GM19372 (cell line): ENCODE results near the gene RHBG.
"Not testable (repeated sequence)": the region's sequence is repeated elsewhere in the genome, so short reads cannot be mapped to it uniquely, and the experiment has no call there.

Source experiments
- ATAC-seq: cut with Tn5 transposase; IDR thresholded peaks from one replicate; pipeline ENCODE4 v1.9.1; 2021; ENCODE audit warnings: mild to moderate bottlenecking, low read depth, moderate library complexity; ENCODE audit not compliant: unreplicated experiment

Gene RHBG

DNA sequence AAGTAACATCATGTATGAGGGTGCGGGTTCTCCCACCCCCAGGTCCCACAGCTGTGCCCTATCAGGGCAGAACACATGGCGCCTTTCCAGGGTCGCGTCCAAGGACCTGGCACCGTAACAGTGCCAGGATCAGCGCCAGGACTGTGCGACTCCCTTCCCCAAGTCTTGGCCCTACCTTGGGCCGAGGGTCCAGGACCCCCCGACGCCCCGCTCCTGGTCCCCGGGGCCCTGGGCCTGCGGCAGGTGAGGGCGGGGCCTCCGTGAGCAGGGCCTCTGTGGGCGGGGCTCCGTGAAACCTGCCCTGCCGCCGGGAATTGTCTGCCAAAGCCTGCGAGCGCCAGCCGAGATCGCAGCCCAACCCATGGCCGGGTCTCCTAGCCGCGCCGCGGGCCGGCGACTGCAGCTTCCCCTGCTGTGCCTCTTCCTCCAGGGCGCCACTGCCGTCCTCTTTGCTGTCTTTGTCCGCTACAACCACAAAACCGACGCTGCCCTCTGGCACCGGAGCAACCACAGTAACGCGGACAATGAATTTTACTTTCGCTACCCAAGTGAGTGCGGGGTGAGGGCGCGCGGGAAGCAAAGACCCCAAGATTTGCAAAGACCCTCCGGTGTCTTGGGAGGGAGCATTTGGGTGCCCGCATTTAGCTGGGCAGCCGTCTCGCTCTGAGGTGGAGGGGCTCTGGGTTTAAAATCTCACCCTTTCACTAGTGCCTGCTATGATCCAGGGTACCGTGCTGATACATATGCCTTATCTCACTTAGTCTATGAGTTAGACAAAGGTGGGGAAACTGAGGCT is at the start of gene RHBG:
RHBG (plus strand) TSS at position 323 of the 796 bp plus-strand sequence; CDS start at position 362, 39 bp downstream.
- no peak for ATAC-seq

DNA sequence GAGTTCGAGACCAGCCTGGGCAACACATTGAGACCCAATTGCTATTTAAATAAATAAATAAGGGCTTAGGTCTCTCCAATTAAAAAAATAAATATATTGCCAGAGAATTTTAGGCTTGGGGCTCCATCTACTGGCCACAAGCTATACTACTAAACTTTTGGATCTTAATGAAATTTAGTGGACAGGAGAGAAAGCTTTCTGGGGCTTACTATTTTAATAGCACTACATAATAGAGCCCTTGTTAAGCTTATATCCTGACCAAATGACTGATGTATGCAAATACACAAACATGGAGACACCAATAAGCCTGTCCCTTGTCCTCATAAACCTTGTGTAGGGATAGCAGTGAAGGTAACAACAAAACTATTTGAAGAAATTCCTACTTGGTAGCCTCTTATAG is 49.3 kb upstream of the RHBG start:
- no peak for ATAC-seq

DNA sequence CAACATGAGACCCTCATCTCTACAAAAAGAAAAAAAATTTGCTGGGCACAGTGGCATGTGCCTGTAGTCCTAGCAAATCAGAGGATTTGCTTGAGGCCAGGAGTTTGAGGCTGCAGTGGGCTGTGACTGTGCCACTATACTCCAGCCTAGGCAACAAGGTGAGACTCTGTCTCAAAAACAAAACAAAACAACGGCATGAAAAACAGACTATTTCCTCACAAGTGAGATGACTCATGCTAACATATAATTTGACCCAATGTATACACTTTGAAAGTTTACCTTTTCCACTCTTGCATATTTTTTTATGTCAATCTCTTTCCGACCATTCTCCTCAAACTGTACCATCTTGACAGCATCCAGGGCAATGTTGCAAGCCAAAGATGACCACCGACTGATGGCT is 48.5 kb upstream of the RHBG start:
- ATAC-seq, result no peak

DNA sequence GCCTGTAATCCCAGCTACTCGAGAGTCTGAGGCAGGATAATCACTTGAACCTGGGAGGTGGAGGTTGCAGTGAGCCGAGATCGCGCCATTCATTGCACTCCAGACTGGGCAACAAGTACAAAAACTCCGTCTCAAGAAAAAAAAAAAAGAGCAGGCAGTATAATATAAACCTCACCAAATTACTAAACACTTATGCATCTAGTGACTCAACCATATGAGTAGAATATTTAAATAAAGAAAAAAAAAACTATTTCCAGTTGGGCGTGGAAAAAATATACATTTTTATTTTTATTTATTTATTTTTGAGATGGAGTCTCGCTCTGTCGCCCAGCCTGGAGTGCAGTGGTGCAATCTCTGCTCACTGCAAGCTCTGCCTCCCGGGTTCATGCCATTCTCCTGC is 45.8 kb upstream of the RHBG start:
- ATAC-seq, result not testable (repeated sequence)

DNA sequence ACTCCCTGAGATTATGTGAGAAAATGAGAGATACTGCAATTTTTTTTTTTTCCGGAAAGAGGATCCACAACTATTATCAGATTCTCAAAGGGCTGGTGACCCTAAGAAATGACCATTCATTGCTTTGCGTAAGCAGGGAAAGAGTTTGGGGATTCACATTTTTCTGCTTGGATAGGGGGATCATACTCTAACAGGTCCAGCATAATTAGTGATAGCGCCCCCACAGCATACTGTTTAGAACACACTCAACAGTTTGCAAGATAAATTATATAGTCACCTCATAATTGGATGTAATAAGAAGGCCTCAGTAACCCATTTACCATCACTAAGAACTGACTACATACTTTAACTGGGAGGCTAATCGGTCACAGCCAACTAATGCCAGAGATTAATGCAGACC is 32.8 kb upstream of the RHBG start:
- ATAC-seq, result no peak

- no peak for ATAC-seq
Measured at GRCh38 chr1:156337052-156337887, 31.7 kb upstream of the RHBG start.

GRCh38 chr1:156337888-156338179 is 31.2 kb upstream of the RHBG start:
- ATAC-seq, result no peak

- ATAC-seq, result peak; percentile 93
Measured at GRCh38 chr1:156338180-156338976, 30.6 kb upstream of the RHBG start, which contains the start of the genes CCT3 and TSACC. TSS of gene CCT3 (minus strand) at chr1:156338292. CDS start at chr1:156338184, 108 bp downstream. TSS of gene TSACC (plus strand) at chr1:156338526. CDS start at chr1:156339758, 1,232 bp downstream.

DNA sequence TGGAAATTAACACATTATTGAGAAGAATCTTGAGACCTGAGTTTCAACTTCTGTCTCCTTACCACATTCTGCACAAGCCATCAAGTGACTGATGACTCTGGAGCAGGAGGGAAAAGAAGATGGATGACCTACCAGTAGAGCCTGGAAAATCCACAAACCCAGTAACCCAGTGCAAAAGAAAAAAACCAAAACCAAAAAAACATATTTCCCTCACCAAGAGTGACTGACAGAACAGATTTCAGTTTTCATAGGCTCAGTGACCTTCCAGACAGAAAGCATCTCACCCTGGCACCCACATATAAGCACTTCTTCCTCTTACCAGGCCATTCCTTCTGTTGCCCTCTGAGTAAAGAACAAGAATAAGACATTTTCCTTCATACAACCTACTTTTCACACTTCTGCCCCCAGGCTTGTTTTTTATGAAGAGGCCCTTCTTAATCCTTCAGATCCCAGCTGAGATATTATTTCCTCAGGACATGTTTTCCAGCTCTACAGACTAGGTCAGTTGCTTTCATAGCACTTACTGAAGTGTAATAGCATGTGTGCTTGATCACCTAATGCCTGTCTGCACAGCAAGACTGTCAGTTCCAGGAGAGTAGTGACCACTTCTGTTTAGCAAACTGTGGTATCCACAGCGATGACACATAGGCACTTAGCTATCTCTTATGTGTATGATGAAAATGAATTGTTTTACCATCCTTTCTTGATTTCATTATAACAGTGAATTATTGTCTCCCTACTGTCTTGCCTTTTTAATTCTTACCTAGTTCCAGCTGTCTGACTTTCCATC is 26.6 kb upstream of the RHBG start:
- ATAC-seq, result no peak

- ATAC-seq, result no peak
Measured at GRCh38 chr1:156344409-156344808, 24.6 kb upstream of the RHBG start.

DNA sequence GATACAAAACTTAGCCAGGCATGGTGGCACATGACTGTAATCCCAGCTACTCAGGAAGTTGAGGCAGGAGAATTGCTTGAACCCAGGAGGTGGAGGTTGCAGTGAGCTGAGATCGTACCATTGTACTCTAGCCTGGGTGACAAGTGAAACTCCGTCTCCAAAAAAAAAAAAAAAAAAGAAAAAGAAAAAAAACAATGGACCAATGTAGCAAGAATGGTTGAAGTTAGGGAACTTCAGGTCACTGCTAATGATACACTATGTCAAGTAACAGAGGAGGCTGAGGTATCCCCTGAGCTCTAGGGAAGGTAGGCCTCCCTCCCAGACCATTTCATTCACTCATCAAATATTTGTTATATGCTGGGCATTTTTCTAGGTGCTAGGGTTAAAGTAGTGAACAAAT is 23.0 kb upstream of the RHBG start:
- ATAC-seq, result not testable (repeated sequence)

- ATAC-seq, result no peak
Measured at GRCh38 chr1:156346636-156347035, 22.4 kb upstream of the RHBG start.

DNA sequence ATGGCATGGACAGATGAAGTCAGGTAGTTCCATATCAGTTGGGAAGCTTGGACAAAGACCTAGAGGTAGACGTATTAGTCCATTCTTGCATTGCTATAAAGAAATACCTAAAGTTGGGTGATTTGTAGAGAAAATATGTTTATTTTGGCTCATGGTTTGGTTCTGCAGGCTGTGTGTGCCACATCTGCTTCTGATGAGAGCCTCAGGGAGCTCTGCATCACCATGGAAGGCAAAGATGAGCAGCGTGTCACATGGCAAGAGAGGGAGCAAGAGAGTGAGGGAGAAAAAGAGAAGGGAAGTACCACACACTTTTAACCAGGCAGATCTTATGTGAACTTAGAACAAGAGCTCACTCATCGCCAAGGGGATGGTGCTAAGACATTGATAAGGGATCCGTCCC is 21.7 kb upstream of the RHBG start:
- no peak for ATAC-seq

- not testable (repeated sequence) for ATAC-seq
Measured at GRCh38 chr1:156352481-156352880, 16.5 kb upstream of the RHBG start.

DNA sequence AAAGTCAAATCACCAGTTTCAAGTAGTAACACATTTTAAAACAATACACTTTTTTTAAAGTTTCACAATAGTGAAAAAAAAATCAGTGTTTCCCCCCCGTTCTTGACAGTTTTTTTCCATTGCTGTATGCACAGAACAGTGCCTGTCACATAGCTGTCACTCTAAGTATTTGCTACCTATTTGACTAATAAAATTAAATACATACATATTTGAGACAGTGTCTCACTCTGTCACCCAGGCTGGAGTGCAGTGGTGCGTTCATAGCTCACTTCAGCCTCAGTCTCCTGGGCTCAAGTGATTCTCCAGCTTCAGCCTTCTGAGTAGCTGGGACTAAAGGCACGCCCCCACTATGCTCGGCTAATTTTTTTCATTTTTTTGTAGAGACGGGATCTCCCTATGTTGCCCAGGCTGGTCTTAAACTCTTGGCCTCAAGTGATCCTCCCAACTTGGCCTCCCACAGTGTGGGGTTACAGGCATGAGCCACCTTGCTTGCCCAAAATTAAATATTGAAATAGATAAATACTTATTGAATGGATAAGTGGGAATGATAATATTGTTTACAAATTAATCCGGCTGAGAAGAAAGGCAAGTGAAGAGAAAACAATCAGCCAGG is 12.6 kb upstream of the RHBG start:
- ATAC-seq, result no peak

DNA sequence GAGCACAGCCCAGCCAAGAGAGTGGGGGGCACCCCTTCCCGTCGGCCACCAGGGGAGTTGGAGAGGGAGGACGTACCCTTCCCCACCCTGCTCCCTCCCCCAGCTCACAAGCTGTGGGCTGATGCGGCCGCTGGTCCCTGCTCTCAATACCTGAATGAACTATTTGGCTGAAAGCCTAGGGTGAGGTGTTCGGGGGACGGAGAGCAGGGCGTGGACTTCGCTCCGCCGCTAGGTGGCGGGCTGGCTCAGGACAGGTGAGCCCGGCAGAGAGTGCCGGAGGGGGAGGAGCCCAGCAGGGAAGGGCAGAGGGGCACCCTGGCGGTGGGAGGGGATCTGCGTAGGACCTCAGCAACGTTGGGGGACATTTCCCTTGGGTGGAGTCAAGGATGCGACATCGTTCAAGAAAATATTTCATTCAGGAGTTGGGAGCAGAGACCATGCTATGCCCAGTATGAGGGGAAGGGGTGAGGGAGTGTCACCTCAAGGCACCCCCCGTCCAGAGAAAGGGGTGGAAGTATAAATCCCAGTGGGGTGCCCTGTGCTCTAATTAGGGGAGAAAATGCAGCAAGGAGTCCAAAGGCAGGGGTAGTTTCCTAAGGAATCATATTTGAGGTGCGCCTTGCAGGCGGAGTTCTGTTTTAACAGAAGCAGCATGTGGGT is 12.0 kb upstream of the RHBG start:
- ATAC-seq, result no peak

DNA sequence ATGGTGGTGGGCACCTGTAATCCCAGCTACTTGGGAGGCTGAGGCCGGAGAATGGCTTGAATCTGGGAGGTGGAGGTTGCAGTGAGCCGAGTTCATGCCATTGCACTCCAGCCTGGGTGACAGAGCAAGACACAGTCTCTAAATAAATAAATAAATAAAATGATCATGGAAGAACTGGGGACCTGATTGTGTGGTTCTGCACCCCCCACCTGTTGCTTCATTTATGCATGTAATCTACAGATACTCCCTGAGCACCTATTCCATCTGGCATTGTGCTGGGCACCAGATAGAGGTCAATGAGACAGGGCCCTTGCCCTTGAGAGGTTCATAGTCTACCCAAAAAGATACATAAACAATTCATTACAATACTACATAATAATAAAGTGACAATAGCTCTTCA is 11.0 kb upstream of the RHBG start:
- ATAC-seq, result no peak

GRCh38 chr1:156358641-156359040 is 10.4 kb upstream of the RHBG start:
- ATAC-seq, result no peak

GRCh38 chr1:156359249-156359648 is 9.8 kb upstream of the RHBG start:
- ATAC-seq, result no peak
